ENCODE measurements around the gene OR6J1.
"Not testable (repeated sequence)": the region's sequence is repeated elsewhere in the genome, so short reads cannot be mapped to it uniquely, and the experiment has no call there.

The OR6J1 gene

GRCh38 chr14:22601996-22602395 is 42.2 kb downstream of the OR6J1 start:
- no peak for DNase-seq

GRCh38 chr14:22601456-22601855 is 42.7 kb downstream of the OR6J1 start:
- DNase-seq: no peak

- DNase-seq: no peak
These were observed 44.1 kb downstream of the OR6J1 start for GRCh38 chr14:22600027-22600426.

- DNase-seq: no peak
These were observed 44.8 kb downstream of the OR6J1 start for GRCh38 chr14:22599349-22599748.

DNA sequence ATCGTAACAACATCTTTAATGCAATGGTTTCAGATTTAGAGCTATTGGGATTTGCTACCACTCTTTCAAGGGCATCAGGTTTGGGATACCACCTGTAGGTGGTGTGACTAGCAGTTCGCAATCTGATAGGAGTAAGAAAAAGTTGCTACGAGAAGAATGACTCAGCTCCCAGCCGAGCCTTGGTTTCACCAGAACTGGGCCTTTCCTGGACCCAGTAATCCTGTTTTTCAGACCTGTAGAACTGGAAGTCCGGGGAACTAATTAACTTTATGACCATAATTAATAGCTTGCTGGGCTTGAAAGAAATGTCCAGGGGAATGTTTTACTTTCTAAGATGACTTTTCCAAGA is 45.3 kb downstream of the OR6J1 start:
- DNase-seq: peak in 1 of 2 experiments; percentile 67

DNA sequence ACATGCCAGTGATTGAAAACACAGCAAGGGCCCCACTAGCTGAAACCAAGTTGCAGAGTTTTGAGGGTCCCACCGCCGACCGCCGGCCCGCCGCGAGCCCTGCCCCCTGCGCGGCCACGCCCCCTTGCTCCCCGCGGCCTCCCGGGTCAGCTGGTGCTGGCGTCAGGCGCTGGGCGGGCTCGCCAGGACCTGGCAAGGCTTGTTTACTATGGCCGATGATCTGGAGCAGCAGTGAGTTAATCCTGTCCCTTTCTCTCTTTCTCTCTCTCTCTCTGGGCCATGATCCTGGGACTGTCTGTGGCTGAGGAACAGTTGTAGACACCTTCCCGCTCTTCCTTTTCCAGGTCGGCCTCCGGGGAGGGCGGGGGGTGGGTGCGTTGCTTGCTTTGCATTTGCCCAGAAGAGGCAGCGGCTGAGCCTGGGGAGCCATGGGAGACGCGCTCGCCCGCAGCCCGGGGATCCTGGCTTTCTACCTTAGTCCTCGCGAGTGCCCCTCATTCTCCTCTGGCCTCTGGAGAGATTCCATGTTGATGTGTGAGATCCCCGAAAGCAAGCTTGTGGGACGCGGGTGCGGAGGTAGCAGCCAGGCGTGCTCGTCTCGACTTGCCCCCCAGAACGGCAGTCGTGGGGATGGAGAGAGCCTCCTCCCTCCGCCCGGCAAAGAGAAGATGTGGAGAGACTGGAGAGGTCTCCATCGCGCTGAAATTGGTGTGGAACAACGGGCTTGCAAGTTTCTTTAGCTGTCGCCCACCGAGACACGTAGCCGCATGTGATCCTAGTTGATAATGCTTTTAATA is 45.9 kb downstream of the OR6J1 start, which contains the start of gene ABHD4:
TSS of gene ABHD4 (plus strand) at position 202 of the 797 bp plus-strand sequence. CDS start at position 209, 7 bp downstream.
- DNase-seq: peak in 1 of 2 experiments; percentile 60

DNA sequence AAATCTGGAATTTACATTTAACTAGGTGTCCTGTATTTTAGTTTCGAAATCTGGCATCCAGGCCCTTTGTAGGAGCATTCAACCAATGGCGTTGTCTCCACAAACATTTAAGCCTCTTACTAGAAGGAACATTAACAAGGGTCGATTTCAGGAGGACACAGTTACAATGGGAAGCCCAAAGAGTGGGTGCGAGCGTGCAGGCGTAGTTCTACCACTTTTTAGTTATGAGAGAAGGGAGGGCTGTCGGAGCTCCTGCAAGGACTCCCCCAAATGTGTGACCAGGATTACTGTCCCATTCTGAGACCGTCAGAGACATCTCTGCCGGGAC is 46.4 kb downstream of the OR6J1 start:
- no peak for DNase-seq

- no peak for DNase-seq
These were observed 46.9 kb downstream of the OR6J1 start for GRCh38 chr14:22597265-22597664.

GRCh38 chr14:22596354-22596879 is 47.7 kb downstream of the OR6J1 start:
- no peak for DNase-seq

DNA sequence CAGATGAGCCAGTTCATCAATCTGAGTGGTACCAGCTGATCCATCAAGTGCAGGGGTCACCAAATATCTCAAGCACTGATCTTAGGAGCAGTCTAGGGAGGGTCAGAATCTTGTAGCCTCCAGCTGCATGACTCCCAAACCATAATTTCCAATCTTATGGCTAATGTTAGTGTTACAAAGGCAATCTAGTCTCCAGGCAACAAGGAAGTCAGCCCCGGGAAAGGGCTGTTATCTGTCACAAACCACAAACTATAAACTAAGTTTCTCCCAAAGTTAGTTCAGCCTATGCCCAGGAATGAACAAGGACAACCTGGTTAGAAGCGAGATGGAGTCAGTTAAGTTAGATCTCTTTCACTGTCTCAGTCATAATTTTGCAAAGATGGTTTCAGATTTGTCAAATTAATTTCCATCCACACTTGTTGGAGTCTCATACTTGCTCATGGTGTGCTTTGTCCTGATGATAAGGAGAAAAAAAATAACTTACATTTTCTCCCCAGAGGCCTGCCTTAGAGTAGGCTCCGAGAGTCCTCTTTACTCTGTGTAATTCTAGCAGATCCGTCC is 49.9 kb downstream of the OR6J1 start:
- no peak for DNase-seq

- DNase-seq: no peak
These were observed 50.6 kb downstream of the OR6J1 start for GRCh38 chr14:22593601-22594000.

DNA sequence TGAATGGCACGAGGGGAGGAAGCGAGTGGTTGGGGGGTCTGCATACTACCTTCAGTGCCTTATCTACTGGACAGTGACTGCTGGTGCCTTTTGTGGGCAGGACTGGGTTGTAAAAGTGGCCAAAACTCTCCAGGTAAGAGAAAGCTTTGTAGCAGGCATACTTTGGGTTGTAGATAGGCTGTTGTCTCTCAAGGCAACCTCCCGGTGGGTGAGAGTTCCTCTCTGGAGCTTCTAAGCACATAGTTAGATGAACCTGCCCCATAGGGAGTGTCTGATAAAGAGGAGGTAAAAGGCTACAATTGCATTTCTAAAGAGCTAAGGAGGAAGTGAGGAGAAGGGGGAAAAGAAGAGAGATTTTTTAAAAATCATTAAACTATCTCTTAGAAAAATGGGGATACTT is 51.0 kb downstream of the OR6J1 start:
- no peak for DNase-seq

DNA sequence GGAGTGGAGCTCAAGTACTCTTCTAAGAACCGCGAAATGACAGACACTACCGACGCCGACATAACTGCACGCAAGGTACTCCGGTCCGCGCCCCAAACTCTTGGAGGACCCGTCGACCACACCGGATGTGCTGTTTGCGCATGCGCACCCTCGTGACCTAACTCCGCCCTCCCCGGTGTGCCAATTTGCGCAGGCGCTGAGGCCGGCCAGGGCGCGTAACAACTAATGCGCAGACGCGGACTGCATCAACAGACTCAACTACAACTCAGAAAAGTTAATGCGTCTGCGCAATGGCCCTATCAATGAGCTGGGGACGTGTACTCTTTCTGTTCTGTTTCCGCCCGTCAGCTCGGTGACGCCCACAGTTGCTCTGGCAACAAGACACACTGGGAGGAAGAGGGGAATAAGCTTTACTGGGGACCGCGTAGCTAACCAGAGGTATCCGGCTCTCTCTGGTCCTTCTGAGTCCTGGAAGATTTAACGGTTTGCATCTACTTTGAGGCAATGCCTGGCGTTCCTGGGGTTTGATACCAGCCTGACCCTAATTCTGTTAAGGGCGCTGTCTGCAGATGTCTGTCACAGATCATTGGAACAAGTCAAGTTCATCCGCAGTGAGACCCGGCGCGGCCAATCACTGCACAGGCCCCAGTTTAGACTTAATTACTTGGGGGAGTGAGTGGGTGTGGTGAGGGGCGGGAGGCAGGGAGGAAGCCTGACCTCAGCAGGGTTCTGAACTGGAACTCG is 54.9 kb downstream of the OR6J1 start, which contains the start of gene DAD1:
TSS of gene DAD1 (minus strand) at position 129 of the 744 bp plus-strand sequence. CDS start at position 62, 67 bp downstream.
- DNase-seq: peak; percentile 98 to 99

GRCh38 chr14:22588526-22589095 is 55.5 kb downstream of the OR6J1 start:
- DNase-seq: no peak

DNA sequence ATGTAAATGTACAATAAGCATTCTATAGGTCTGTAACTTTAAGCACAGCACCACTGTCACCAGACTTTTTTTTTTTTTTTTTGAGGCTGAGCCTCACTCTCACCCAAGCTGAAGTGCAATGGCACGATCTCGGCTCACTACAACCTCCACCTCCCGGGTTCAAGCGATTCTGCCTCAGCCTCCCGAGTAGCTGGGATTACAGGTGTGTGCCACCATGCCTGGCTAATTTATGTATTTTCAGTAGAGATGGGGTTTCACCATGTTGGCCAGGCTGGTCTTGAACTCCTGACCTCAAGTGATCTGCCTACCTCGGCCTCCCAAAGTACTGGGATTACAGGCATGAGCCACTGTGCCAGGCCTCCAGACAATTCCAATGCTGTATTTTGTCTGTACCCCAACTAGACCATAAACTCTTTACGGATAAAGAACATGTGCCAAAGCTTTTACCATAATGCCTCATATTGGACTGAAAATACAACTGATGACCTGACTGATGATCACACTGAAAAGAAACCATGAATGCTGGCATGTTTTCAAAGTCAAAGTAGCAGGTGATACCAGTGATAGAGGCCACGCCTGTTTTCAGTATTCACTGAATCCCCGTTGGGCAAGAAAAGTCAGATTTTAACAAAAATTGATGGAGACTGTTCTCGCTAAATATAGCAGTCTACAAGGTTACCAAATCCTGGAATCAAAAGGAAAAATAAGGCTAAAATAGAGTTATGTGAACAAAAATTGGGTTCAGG is 56.3 kb downstream of the OR6J1 start:
- not testable (repeated sequence) for DNase-seq

GRCh38 chr14:22587247-22587646 is 56.9 kb downstream of the OR6J1 start:
- no peak for DNase-seq

DNA sequence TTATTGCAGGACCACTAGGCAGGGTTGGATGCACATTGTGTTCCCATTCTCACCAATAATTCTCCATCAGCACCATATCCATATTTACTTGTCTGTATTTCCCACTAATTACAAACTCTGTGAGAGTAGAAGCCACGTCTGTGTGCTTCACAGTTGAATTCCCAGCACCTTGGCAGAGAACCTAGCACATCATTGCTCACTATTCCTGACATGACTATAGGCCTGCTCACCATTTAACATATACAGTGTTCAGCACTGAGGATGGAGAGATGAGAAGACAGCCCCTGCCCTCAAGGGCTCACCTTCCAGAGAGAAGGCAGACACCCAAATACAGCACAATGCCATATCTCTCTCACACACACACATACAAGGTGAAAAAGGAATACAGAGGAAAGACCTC is 60.2 kb downstream of the OR6J1 start:
- DNase-seq: no peak
